BE2C (cell line): ENCODE results near the gene TMEM115.

ENCODE experiments used
- DNase-seq: peaks from one replicate; pipeline ENCODE4 v3.0.0-alpha.2; 2020
- H3K27me3 ChIP-seq: fragments of 250-450 bp; sonication (Bioruptor Pico); 2 replicates; pipeline ENCODE4 v1.5.1; 2020; ENCODE audit warnings: mild to moderate bottlenecking
- H3K36me3 ChIP-seq: fragments of 250-450 bp; sonication (Bioruptor Pico); 2 replicates; pipeline ENCODE4 v1.5.1; 2020; ENCODE audit warnings: mild to moderate bottlenecking
- H3K4me1 ChIP-seq: fragments of 250-450 bp; sonication (Bioruptor Pico); 2 replicates; pipeline ENCODE4 v1.5.1; 2020
- H3K4me3 ChIP-seq: 2 replicates; pipeline ENCODE4 v1.5.1; 2011; ENCODE audit warnings: low read depth, low read length
- H3K9me3 ChIP-seq: fragments of 250-450 bp; sonication (Bioruptor Pico); 2 replicates; pipeline ENCODE4 v1.5.1; 2020
- TF ChIP-seq, protein P1 (sequence below): IDR thresholded peaks from 2 replicates; pipeline ENCODE4 v1.5.1; 2012; ENCODE audit warnings: mild to moderate bottlenecking, low read depth, low read length

TMEM115 gene

DNA sequence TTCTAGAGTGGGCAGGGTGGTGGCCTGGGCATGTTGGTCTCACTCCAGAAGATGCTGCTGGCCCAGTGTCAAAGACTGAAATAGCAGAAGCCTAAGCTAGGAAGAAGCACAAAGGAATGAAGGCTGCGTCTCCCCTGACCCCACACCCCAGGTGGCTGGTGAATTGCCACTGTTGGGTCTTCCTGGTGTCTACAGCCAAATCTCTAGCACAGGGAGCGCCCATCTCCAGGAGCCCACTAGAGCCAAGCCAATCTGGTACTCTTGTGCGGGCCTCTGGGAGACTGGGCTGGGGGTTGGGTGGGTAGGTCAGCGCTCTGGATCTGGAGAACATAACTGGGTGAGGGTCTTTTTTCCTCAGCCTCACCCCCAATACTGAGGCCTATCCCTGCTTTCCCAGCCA lies 32.2 kb downstream of the TMEM115 start:
- Histone ChIP-seq H3K36me3 (peaks cover 22% of the 10 kb centered on the region), H3K9me3 (no peaks in the 10 kb centered on the region), H3K4me3 (peak overlapping the region; percentile 77), H3K27me3 (no peaks in the 10 kb centered on the region), H3K4me1 (no peaks in the 10 kb centered on the region)
- DNase-seq = no peak
- TF ChIP-seq, protein P1, sequence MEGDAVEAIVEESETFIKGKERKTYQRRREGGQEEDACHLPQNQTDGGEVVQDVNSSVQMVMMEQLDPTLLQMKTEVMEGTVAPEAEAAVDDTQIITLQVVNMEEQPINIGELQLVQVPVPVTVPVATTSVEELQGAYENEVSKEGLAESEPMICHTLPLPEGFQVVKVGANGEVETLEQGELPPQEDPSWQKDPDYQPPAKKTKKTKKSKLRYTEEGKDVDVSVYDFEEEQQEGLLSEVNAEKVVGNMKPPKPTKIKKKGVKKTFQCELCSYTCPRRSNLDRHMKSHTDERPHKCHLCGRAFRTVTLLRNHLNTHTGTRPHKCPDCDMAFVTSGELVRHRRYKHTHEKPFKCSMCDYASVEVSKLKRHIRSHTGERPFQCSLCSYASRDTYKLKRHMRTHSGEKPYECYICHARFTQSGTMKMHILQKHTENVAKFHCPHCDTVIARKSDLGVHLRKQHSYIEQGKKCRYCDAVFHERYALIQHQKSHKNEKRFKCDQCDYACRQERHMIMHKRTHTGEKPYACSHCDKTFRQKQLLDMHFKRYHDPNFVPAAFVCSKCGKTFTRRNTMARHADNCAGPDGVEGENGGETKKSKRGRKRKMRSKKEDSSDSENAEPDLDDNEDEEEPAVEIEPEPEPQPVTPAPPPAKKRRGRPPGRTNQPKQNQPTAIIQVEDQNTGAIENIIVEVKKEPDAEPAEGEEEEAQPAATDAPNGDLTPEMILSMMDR = no peak

DNA sequence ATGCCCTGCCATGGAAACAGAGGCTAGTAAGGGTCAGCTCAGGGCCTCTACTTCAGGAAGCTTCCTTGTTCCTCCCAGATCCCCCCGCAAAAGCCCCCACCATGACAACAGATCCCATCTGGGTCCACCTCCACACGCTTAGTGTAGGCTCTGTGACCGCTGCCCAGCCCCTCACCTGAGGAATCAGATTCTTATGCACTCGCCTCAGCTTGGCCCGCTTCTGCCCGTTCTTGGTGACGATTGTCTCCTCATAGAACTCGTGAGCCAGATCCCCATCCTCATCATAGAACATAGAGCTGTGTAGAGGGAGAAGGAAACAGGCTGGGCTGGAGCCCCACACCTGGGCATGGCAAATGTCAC lies 33.2 kb downstream of the TMEM115 start:
- Histone ChIP-seq H3K36me3 (peaks cover 12% of the 10 kb centered on the region), H3K27me3 (no peaks in the 10 kb centered on the region), H3K4me3 (no peak overlapping the region), H3K9me3 (no peaks in the 10 kb centered on the region), H3K4me1 (peaks cover 3% of the 10 kb centered on the region; the same call in 1 of the 2 replicates)
- no peak for DNase-seq
- TF ChIP-seq, protein P1 = no peak

DNA sequence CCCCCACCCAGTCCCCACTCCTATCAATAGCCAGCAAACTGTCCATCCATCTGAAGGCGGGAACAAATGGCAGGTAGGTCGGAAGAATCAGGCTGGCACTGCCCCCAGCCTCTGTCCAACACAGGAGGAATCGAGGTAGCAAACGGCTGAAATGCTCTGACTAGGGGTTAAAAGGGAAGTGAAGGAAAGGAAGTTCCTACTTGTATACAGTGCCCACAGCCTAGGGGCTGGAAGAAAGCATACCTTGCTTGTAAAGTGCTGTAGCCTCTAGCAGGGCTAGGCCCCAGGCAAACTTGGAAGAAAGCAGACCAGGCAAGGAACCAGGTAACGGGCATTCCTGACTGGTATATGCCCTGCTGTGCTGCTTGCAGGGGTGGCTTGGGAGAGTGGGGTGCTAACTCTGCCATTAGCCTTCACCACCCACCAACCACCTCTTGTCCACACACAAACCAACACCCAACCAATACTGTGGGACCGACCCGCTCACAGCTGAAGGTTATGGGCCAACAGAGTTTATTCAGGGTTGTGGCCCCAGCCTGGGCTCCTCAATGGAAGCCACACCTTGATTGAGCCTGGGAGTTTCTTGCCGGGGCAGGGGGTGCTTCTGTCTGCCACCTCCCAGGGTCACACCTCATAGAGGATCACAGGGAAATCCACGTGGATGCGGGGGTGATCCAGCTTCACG lies 33.7 kb downstream of the TMEM115 start:
- no peaks in the 10 kb centered on the region for H3K9me3 ChIP-seq
- peaks cover 9% of the 10 kb centered on the region for H3K36me3 ChIP-seq
- no peak overlapping the region for H3K4me3 ChIP-seq
- TF ChIP-seq, protein P1 = no peak
- DNase-seq = no peak
- no peaks in the 10 kb centered on the region for H3K27me3 ChIP-seq
- H3K4me1 ChIP-seq = peaks cover 3% of the 10 kb centered on the region; the same call in 1 of the 2 replicates

DNA sequence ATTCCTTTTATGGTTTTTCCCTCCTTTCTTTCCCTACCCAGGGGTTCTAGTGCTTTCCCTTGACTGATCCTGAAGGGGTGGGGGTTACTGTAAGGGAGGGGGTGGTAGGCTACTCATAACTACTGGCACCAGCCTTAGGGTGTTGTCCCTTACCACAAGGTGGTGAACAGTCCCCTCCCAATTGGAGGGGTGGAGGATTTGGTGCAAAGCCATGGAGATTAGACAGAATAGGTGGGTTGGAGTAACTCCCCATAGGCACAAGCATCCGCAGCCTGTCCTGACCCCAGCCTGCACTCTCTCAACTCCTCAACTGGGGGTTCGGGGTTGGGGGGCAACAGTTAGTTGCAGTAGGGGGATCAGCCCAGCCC lies 34.2 kb downstream of the TMEM115 start:
- TF ChIP-seq, protein P1 = no peak
- DNase-seq = no peak
- H3K4me3 ChIP-seq = no peak overlapping the region
- peaks cover 4% of the 10 kb centered on the region for H3K36me3 ChIP-seq
- H3K9me3 ChIP-seq = no peaks in the 10 kb centered on the region
- no peaks in the 10 kb centered on the region for H3K27me3 ChIP-seq
- H3K4me1 ChIP-seq = peaks cover 3% of the 10 kb centered on the region

DNA sequence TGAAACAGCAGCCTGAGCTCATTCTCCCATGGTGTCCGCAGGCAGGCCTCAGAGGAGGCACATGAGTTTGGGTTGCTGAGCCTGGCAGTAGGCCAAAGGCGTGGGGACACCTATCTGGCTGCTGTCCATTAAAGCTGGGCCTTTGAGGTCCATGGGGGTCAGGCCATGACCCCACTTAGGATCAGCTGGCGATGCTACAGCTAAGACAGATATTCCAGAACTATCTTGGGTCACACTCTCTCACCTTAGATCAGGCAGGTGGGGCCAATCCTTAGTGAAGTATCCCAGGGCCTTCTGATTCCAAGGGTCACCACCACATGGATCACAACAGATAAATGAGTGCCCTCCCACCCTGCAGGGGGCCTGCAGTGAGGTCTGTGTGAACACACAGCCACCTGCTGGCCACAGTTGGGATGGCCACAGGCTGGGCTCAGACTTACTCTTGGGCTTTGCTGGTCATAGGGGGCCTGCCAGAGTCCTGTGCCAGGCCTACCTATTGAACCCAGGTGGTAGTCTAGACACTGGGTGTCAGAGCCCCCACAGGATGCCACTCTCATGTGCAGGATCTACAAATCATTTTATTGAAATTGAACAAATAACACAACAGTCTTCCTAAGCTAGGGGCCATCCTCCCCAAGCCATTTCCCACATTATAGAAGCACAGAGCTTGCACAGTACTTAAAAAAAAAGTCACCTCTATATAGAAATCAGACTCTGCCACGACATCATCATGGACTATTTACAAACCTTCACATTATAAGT lies 34.8 kb downstream of the TMEM115 start:
- no peak overlapping the region for H3K4me3 ChIP-seq
- H3K27me3 ChIP-seq = no peaks in the 10 kb centered on the region
- peaks cover 6% of the 10 kb centered on the region for H3K36me3 ChIP-seq
- H3K9me3 ChIP-seq = no peaks in the 10 kb centered on the region
- DNase-seq = peak; percentile 81
- H3K4me1 ChIP-seq = peaks cover 3% of the 10 kb centered on the region
- TF ChIP-seq, protein P1 = peak; percentile 73

DNA sequence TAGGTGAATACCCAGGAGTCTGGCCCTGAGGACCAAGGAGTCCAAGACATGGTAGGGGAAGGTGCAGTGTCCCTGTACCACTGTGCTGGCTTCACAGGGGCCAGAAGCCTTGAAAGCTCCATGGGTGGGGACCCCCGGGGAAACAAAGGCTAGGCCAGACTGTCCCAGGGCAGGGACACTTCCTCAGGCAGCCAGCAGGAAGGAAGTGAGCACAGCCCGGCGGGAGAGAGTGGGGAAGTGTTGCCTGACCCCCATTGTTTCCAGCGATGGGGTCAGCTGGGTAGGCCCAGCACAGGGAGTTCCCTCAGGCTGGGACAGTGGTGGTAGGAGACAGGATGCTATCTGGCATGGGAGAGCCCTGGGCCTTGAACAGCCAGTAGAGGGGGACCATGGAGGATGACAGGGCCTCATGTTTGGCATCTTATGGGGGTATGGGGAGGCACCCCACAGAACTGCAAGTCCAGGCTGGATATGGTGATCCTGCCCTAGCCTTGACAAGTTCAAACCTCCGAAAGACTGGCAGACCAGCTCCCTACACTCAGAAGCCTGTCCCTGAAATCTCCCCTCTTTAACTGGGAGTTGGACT lies 35.6 kb downstream of the TMEM115 start:
- Histone ChIP-seq H3K27me3 (no peaks in the 10 kb centered on the region), H3K9me3 (no peaks in the 10 kb centered on the region), H3K36me3 (peaks cover 15% of the 10 kb centered on the region), H3K4me3 (no peak overlapping the region), H3K4me1 (peaks cover 3% of the 10 kb centered on the region)
- TF ChIP-seq, protein P1 = no peak
- DNase-seq = no peak
